GM12874 (cell line): ENCODE measurements around the gene NKAIN2.

Experiments used
- CTCF ChIP-seq: IDR thresholded peaks from 2 replicates; pipeline ENCODE4 v1.5.1; 2011; ENCODE audit warnings: low read depth, mild to moderate bottlenecking, control low read depth, low read length, moderate library complexity; ENCODE audit not compliant: insufficient read depth

NKAIN2 gene

GRCh38 chr6:124389127-124389526 lies 585.5 kb downstream of the NKAIN2 start:
- TF ChIP-seq CTCF, result no peak

- TF ChIP-seq CTCF, result no peak
These were observed 589.9 kb downstream of the NKAIN2 start for GRCh38 chr6:124393536-124393935.

- TF ChIP-seq CTCF, result no peak
These were observed 592.7 kb downstream of the NKAIN2 start for GRCh38 chr6:124396361-124396760.

GRCh38 chr6:124400261-124400999 lies 596.8 kb downstream of the NKAIN2 start:
- no peak for TF ChIP-seq CTCF

GRCh38 chr6:124420116-124420840 lies 616.6 kb downstream of the NKAIN2 start:
- no peak for TF ChIP-seq CTCF

GRCh38 chr6:124423621-124424020 lies 620.0 kb downstream of the NKAIN2 start:
- no peak for TF ChIP-seq CTCF

GRCh38 chr6:124430740-124431318 lies 627.2 kb downstream of the NKAIN2 start:
- TF ChIP-seq CTCF, result no peak
